ENCODE data around the gene FABP1.

Gene FABP1

DNA sequence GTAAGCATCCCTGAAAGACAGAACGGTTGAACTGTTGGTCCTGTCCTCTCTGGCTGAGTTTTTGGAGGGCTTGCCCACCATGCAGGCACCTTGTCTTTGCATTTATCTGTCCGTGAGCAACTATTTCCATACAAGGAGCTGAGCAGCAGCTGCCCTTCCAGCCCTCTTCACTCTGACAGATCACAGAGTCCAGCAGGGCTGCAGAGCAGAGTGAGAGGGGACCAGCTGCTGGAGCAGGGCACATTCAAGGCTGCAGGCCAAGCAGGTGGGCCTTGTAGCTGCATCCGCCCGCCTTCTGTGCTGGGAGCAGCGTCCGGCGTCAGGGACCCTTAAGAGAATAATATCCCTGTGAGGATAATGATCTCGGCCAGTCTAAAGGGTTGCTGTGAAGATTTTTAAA, 50.8 kb downstream of the FABP1 start:
- DNase-seq: no peak

- no peak for DNase-seq
These were observed 53.0 kb downstream of the FABP1 start for GRCh38 chr2:88074854-88075292.

DNA sequence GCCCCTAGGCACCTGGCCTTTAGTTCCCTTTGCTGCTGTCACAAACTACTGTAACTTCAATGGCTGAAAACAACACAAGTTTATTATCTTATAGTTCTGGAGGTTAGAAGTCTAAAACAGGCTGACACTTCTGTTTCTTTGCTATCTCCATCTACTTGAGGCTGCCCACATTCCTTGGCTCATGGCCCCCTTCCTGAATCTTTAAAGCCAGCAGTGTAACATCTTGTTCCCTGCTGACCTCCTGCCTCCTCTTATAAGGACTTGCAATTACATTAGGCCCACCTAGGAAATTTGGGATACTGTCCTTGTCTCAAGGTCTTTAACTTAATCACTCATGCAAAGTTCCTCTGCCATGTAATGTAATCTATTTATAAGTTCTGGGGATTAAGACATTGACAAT, 53.7 kb downstream of the FABP1 start:
- no peak for DNase-seq
